ENCODE measurements around the gene NOM1. TPM values are rescaled to one million over a fixed set of nuclear protein-coding genes. Genes with fewer than 3 reads are reported as not detected.
A peak's percentile ranks its signal among the peaks of the same experiment; 100 is the strongest.
"Not testable (repeated sequence)": the region's sequence is repeated elsewhere in the genome, so short reads cannot be mapped to it uniquely, and the experiment has no call there.

The NOM1 gene
- total RNA-seq (9.7 and 13.1 TPM in 2 replicates), polyA plus RNA-seq (9.0 and 14.0 TPM in 2 replicates)

GRCh38 chr7:156949541-156950380 is at the start of gene NOM1:
Gene NOM1, plus strand, starts transcription at chr7:156949712. Its CDS starts 26 bp downstream, at chr7:156949738.
- Histone ChIP-seq H3K9me3 (ENCODE audit: low read depth) (no peaks in the 10 kb centered on the region), H3K4me3 (peak within 1 kb of the TSS; percentile 92), H3K36me3 (replicated peaks; ENCODE audit: insufficient read depth, low read depth) (no peaks in the 10 kb centered on the region), H4K20me1 (ENCODE audit: insufficient read depth, poor library complexity, severe bottlenecking) (peaks cover 6% of the 10 kb centered on the region), H3K4me1 (ENCODE audit: insufficient read depth) (peaks cover 11% of the 10 kb centered on the region), H3K27me3 (no peaks in the 10 kb centered on the region), H3K4me2 (peak within 1 kb of the TSS; percentile 97), H3K79me2 (peaks cover 35% of the 10 kb centered on the region), H2AFZ (peak within 1 kb of the TSS; percentile 94), H3K27ac (peak within 1 kb of the TSS; percentile 78), H3K9me2 (replicated peaks; ENCODE audit: insufficient read depth) (no peaks in the 10 kb centered on the region)
- DNase-seq (ENCODE audit: low spot score), result peak; percentile 94
- under 1% methylated on average over 76 of the region's 115 CpGs for WGBS (ENCODE audit: low lambda C conversion rate, missing lambda C conversion rate)
- peak; percentile 70 for TF ChIP-seq CTCF (IDR thresholded peaks at IDR 0.05; ENCODE audit: poor library complexity)
- TF ChIP-seq EZH2phosphoT487 (IDR thresholded peaks at IDR 0.05; ENCODE audit: low read depth, severe bottlenecking, unreplicated experiment), result no peak
- no peak for TF ChIP-seq EZH2 (IDR thresholded peaks at IDR 0.05; ENCODE audit: borderline replicate concordance)

- not testable (repeated sequence) for H3K79me2 ChIP-seq
- WGBS (ENCODE audit: low lambda C conversion rate, missing lambda C conversion rate), result 77% methylated on average over 9 of the region's 9 CpGs
These were observed 49.4 kb upstream of the NOM1 start for GRCh38 chr7:156900093-156900492.

GRCh38 chr7:156903232-156903909 is 46.1 kb upstream of the NOM1 start:
- no peak for DNase-seq (ENCODE audit: low spot score)
- H4K20me1 ChIP-seq (ENCODE audit: insufficient read depth, poor library complexity, severe bottlenecking), result no peaks in the 10 kb centered on the region
- no peak overlapping the region for H3K27ac ChIP-seq
- TF ChIP-seq CTCF (IDR thresholded peaks at IDR 0.05; ENCODE audit: poor library complexity), result no peak
- TF ChIP-seq EZH2phosphoT487 (IDR thresholded peaks at IDR 0.05; ENCODE audit: low read depth, severe bottlenecking, unreplicated experiment), result no peak
- H2AFZ ChIP-seq, result no peak overlapping the region
- H3K4me2 ChIP-seq, result no peak overlapping the region
- H3K27me3 ChIP-seq, result no peaks in the 10 kb centered on the region
- no peaks in the 10 kb centered on the region for H3K79me2 ChIP-seq
- H3K9me2 ChIP-seq (replicated peaks; ENCODE audit: insufficient read depth), result no peaks in the 10 kb centered on the region
- H3K4me3 ChIP-seq, result no peak overlapping the region
- WGBS (ENCODE audit: low lambda C conversion rate, missing lambda C conversion rate), result 75% methylated on average over 10 of the region's 10 CpGs
- H3K4me1 ChIP-seq (ENCODE audit: insufficient read depth), result no peaks in the 10 kb centered on the region
- no peaks in the 10 kb centered on the region for H3K36me3 ChIP-seq (replicated peaks; ENCODE audit: insufficient read depth, low read depth)
- no peaks in the 10 kb centered on the region for H3K9me3 ChIP-seq (ENCODE audit: low read depth)

More at GRCh38 chr7:156900093-156900492, 49.4 kb upstream of the NOM1 start:
- not testable (repeated sequence) for H3K4me1 ChIP-seq (ENCODE audit: insufficient read depth); H3K9me2 ChIP-seq (replicated peaks; ENCODE audit: insufficient read depth); H3K36me3 ChIP-seq (replicated peaks; ENCODE audit: insufficient read depth, low read depth); H3K4me2 ChIP-seq; H4K20me1 ChIP-seq (ENCODE audit: insufficient read depth, poor library complexity, severe bottlenecking); H3K27me3 ChIP-seq; H2AFZ ChIP-seq; H3K27ac ChIP-seq; H3K9me3 ChIP-seq (ENCODE audit: low read depth); H3K4me3 ChIP-seq; DNase-seq (ENCODE audit: low spot score)

GRCh38 chr7:156906200-156906649 is 43.3 kb upstream of the NOM1 start:
- H4K20me1 ChIP-seq (ENCODE audit: insufficient read depth, poor library complexity, severe bottlenecking), result no peaks in the 10 kb centered on the region
- no peak overlapping the region for H3K4me3 ChIP-seq
- no peak overlapping the region for H2AFZ ChIP-seq
- WGBS (ENCODE audit: low lambda C conversion rate, missing lambda C conversion rate), result 63% methylated on average over 4 of the region's 4 CpGs
- no peak for DNase-seq (ENCODE audit: low spot score)
- no peak overlapping the region for H3K4me2 ChIP-seq
- H3K27ac ChIP-seq, result no peak overlapping the region
- no peaks in the 10 kb centered on the region for H3K9me2 ChIP-seq (replicated peaks; ENCODE audit: insufficient read depth)
- H3K9me3 ChIP-seq (ENCODE audit: low read depth), result no peaks in the 10 kb centered on the region
- no peaks in the 10 kb centered on the region for H3K4me1 ChIP-seq (ENCODE audit: insufficient read depth)
- H3K79me2 ChIP-seq, result no peaks in the 10 kb centered on the region
- H3K36me3 ChIP-seq (replicated peaks; ENCODE audit: insufficient read depth, low read depth), result no peaks in the 10 kb centered on the region
- H3K27me3 ChIP-seq, result no peaks in the 10 kb centered on the region
- TF ChIP-seq EZH2phosphoT487 (IDR thresholded peaks at IDR 0.05; ENCODE audit: low read depth, severe bottlenecking, unreplicated experiment), result no peak
- no peak for TF ChIP-seq EZH2 (IDR thresholded peaks at IDR 0.05; ENCODE audit: borderline replicate concordance)
- TF ChIP-seq CTCF (IDR thresholded peaks at IDR 0.05; ENCODE audit: poor library complexity), result no peak

Measured in hepatocyte (in vitro differentiated cells).